Smooth muscle cell (in vitro differentiated cells): ENCODE data around the gene SMAD3. TPM values are rescaled to one million over a fixed set of nuclear protein-coding genes. Genes with fewer than 3 reads are reported as not detected.
A peak's percentile ranks its signal among the peaks of the same experiment; 100 is the strongest.

ENCODE experiments used
- DNase-seq: peaks from one replicate; lab custom pipeline; 2025; ENCODE audit not compliant: unreplicated experiment; lab: John Stamatoyannopoulos, UW
- H2AFZ ChIP-seq: fragments of 200-600 bp; sonication (generic); 2 replicates; pipeline ENCODE4 v1.6.0; 2016; ENCODE audit warnings: antibody characterized with exemption, low read depth, mild to moderate bottlenecking
- H3F3A ChIP-seq: fragments of 200-600 bp; sonication (generic); 2 replicates; pipeline ENCODE4 v1.6.0; 2017; ENCODE audit warnings: antibody characterized with exemption, low read depth
- H3K27ac ChIP-seq: fragments of 200-600 bp; sonication (generic); 2 replicates; pipeline ENCODE4 v1.5.1; 2016; ENCODE audit warnings: low read depth, mild to moderate bottlenecking
- H3K27me3 ChIP-seq: fragments of 200-600 bp; sonication (generic); 2 replicates; pipeline ENCODE4 v1.6.1; 2016; ENCODE audit warnings: low read depth, mild to moderate bottlenecking
- H3K36me3 ChIP-seq: fragments of 200-600 bp; sonication (generic); 2 replicates; pipeline ENCODE4 v1.5.1; 2016; ENCODE audit warnings: low read depth
- H3K4me1 ChIP-seq: fragments of 200-600 bp; sonication (generic); 2 replicates; pipeline ENCODE4 v1.5.1; 2016; ENCODE audit warnings: low read depth
- H3K4me2 ChIP-seq: fragments of 200-600 bp; sonication (generic); 2 replicates; pipeline ENCODE4 v1.6.0; 2016; ENCODE audit warnings: mild to moderate bottlenecking
- H3K4me3 ChIP-seq: fragments of 200-600 bp; sonication (generic); 2 replicates; pipeline ENCODE4 v1.5.1; 2016; ENCODE audit warnings: mild to moderate bottlenecking
- H3K79me2 ChIP-seq: fragments of 200-600 bp; sonication (generic); 2 replicates; pipeline ENCODE4 v1.6.0; 2016; ENCODE audit warnings: low read depth, mild to moderate bottlenecking
- H3K9ac ChIP-seq: fragments of 200-600 bp; sonication (generic); 2 replicates; pipeline ENCODE4 v1.6.0; 2016; ENCODE audit warnings: low read depth
- H3K9me3 ChIP-seq: fragments of 200-600 bp; sonication (generic); replicated peaks from 2 replicates; pipeline ENCODE4 v1.5.1; 2016; ENCODE audit warnings: low read depth
- H4K20me1 ChIP-seq: fragments of 200-600 bp; sonication (generic); 2 replicates; pipeline ENCODE4 v1.6.0; 2016; ENCODE audit warnings: low read depth
- WGBS: methylation state at CpG from one replicate; pipeline ENCODE4 v1.1.7; 2016; ENCODE audit warnings: low lambda C conversion rate; 5-methylcytosine and 5-hydroxymethylcytosine counted together
- polyA plus RNA-seq: library from polyadenylated mRNA; unstranded; fragments of >200 nt; fragmentation: Nextera tagmentation; extraction: Ambion mirVana; gene quantifications from 2 replicates; pipeline ENCODE4 v1.2.1, GENCODE V29; 2016
- total RNA-seq: library from RNA; depleted of rRNA; stranded (reverse); fragments of >200 nt; gene quantifications from 2 replicates; pipeline ENCODE4 v1.2.3, GENCODE V29; 2014
- TF ChIP-seq, protein P1 (sequence below): fragments of 200-600 bp; sonication (generic); IDR thresholded peaks from 2 replicates; pipeline ENCODE4 v1.5.1; 2017; ENCODE audit warnings: borderline replicate concordance, mild to moderate bottlenecking, antibody characterized with exemption; ENCODE audit not compliant: insufficient read depth, poor library complexity, severe bottlenecking

The SMAD3 gene
- total and polyA plus RNA-seq, 2 experiments from 2014 or later = 20.2 to 21.9 TPM

DNA sequence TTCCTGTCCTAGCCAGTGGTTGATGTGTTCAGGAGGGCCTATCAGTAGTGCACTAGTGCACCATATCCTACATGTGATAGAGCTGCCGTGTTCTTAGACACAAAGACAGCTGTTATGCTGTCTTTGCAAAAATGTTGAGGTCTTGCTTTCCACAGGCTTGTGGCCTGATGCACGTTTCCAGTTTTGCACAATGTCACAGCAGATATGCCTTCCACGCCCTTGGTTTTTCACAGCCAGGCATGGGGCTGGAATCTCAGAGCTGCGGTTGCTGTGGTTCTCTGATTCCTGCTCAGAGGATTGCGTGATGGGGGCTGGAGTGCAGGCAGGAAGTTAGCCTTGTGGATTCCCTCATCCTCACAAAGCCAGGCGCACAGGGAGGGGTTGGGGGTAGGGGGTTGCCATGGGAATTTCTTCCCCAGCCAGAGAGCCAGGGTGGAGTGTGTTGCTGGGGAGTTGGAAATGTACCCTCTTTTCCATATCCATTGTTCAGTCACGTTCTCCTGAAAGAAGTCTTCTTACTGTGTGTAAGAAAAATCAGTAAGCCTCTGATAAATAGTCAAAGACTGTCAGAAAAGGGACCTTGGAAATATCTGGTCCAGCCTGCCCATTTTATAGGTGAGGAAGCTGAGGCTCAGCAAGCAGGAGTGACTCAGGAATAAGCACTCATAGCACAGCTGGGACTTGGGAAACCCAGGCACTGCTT lies 79.4 kb downstream of the SMAD3 start:
- H3K27me3 ChIP-seq = no peaks in the 10 kb centered on the region
- WGBS = 6% methylated on average over 7 of the region's 7 CpGs
- H3K9ac ChIP-seq = peak overlapping the region; percentile 88

DNA sequence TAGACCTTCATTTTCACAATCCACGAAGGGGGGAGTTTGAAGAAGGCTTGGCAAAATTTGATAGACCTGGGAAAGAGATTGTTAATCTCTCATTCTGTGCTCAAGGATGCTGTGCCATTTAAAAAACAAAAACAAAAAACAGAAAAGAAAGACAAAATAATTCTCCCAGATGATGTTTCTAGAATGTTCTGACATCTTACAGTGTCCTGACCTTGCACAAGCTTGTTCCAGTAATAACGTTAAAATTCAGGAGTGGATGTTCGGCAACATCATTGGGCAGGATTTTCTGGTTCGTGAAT lies 79.9 kb downstream of the SMAD3 start:
- H3K9ac ChIP-seq = peak overlapping the region; percentile 88
- H3K4me1 ChIP-seq = peaks cover 78% of the 10 kb centered on the region
- 81% methylated on average over 4 of the region's 4 CpGs for WGBS
- no peak for DNase-seq
- H3K9me3 ChIP-seq = no peaks in the 10 kb centered on the region
- H3K27me3 ChIP-seq = no peaks in the 10 kb centered on the region
- peak overlapping the region; percentile 99 for H3K27ac ChIP-seq
- TF ChIP-seq, protein P1, sequence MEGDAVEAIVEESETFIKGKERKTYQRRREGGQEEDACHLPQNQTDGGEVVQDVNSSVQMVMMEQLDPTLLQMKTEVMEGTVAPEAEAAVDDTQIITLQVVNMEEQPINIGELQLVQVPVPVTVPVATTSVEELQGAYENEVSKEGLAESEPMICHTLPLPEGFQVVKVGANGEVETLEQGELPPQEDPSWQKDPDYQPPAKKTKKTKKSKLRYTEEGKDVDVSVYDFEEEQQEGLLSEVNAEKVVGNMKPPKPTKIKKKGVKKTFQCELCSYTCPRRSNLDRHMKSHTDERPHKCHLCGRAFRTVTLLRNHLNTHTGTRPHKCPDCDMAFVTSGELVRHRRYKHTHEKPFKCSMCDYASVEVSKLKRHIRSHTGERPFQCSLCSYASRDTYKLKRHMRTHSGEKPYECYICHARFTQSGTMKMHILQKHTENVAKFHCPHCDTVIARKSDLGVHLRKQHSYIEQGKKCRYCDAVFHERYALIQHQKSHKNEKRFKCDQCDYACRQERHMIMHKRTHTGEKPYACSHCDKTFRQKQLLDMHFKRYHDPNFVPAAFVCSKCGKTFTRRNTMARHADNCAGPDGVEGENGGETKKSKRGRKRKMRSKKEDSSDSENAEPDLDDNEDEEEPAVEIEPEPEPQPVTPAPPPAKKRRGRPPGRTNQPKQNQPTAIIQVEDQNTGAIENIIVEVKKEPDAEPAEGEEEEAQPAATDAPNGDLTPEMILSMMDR = no peak
- H3K4me2 ChIP-seq = peak overlapping the region; percentile 44
- no peaks in the 10 kb centered on the region for H4K20me1 ChIP-seq
- no peaks in the 10 kb centered on the region for H3K36me3 ChIP-seq
- peaks cover 58% of the 10 kb centered on the region for H3K79me2 ChIP-seq
- no peak overlapping the region for H3K4me3 ChIP-seq
- H2AFZ ChIP-seq = no peak overlapping the region
- peaks cover 60% of the 10 kb centered on the region for H3F3A ChIP-seq

More for the DNA sequence above, 79.4 kb downstream of the SMAD3 start:
- Histone ChIP-seq H2AFZ (no peak overlapping the region), H3K79me2 (peaks cover 63% of the 10 kb centered on the region), H3K36me3 (no peaks in the 10 kb centered on the region), H3K4me3 (no peak overlapping the region), H3F3A (peaks cover 55% of the 10 kb centered on the region), H3K9me3 (no peaks in the 10 kb centered on the region), H4K20me1 (no peaks in the 10 kb centered on the region), H3K4me1 (peaks cover 77% of the 10 kb centered on the region), H3K4me2 (peak overlapping the region; percentile 45), H3K27ac (peak overlapping the region; percentile 99)
- DNase-seq = no peak
- TF ChIP-seq, protein P1 = no peak

GRCh38 chr15:67145710-67146109 lies 80.3 kb downstream of the SMAD3 start:
- Histone ChIP-seq H3K27me3 (no peaks in the 10 kb centered on the region), H4K20me1 (no peaks in the 10 kb centered on the region), H3K27ac (peak overlapping the region; percentile 99), H3K4me2 (peak overlapping the region; percentile 44), H3K79me2 (peaks cover 53% of the 10 kb centered on the region), H3F3A (peaks cover 61% of the 10 kb centered on the region), H3K4me3 (no peak overlapping the region), H3K9ac (peak overlapping the region; percentile 88), H2AFZ (no peak overlapping the region), H3K9me3 (no peaks in the 10 kb centered on the region), H3K36me3 (no peaks in the 10 kb centered on the region), H3K4me1 (peaks cover 78% of the 10 kb centered on the region)
- TF ChIP-seq, protein P1 = no peak
- no peak for DNase-seq
- 78% methylated on average over 4 of the region's 4 CpGs for WGBS

DNA sequence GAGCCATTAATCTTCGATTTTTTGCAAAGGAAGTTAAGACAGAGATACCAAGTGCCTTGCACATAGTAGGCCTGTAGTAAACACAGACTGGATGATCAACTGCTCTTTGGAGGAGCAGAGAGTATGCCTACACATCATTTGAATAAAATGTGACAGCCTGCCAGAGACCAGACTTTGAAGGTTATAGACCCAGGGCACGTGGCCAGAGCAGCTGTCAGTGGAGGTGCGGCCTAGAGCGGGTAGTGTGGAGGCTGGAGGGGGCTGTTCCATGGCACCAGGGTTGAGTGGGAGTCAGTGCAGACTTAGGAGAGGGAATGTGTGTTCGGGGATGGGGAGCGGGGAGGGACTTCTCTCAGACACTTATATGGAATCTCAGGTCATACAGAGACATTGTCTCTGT lies 80.8 kb downstream of the SMAD3 start:
- peaks cover 81% of the 10 kb centered on the region for H3K4me1 ChIP-seq
- H3K27me3 ChIP-seq = no peaks in the 10 kb centered on the region
- TF ChIP-seq, protein P1 = no peak
- no peaks in the 10 kb centered on the region for H3K9me3 ChIP-seq
- peak overlapping the region; percentile 88 for H3K9ac ChIP-seq
- H3K4me3 ChIP-seq = no peak overlapping the region
- no peaks in the 10 kb centered on the region for H4K20me1 ChIP-seq
- H3K27ac ChIP-seq = peak overlapping the region; percentile 99
- H3K4me2 ChIP-seq = peak overlapping the region; percentile 78
- H3K79me2 ChIP-seq = peaks cover 48% of the 10 kb centered on the region
- H3K36me3 ChIP-seq = no peaks in the 10 kb centered on the region
- DNase-seq = no peak
- H2AFZ ChIP-seq = no peak overlapping the region
- WGBS = 26% methylated on average over 6 of the region's 6 CpGs
- H3F3A ChIP-seq = peaks cover 66% of the 10 kb centered on the region
